Right cardiac atrium (tissue), 5 donors: ENCODE results near the gene WWOX. TPM values are rescaled to one million over a fixed set of nuclear protein-coding genes. Genes with fewer than 3 reads are reported as not detected.

Experiments
- ATAC-seq, 2 donors: fragments of 200-7000 bp; cut with Tn5 transposase; one replicate each; pipeline versions ENCODE4 v1.8.0 to v1.9.1; 2020; ENCODE audit warnings: moderate library complexity in 2 of 2, mild to moderate bottlenecking in 1 of 2
- DNase-seq, 3 donors: peaks; one replicate each; pipeline ENCODE4 v3.0.0-alpha.2; 2020
- H3K27ac ChIP-seq: one replicate; pipeline ENCODE4 v1.5.1; 2013; ENCODE audit warnings: mild to moderate bottlenecking, low read length, control low read depth, moderate library complexity
- H3K27me3 ChIP-seq: one replicate; pipeline ENCODE4 v1.6.1; 2013; ENCODE audit not compliant: control insufficient read depth, insufficient read depth
- H3K4me1 ChIP-seq: one replicate; pipeline ENCODE4 v1.6.1; 2013; ENCODE audit warnings: low read length; ENCODE audit not compliant: control insufficient read depth, insufficient read depth
- H3K4me3 ChIP-seq: one replicate; pipeline ENCODE4 v1.5.1; 2013; ENCODE audit warnings: low read length, control low read depth
- H3K9me3 ChIP-seq: one replicate; pipeline ENCODE4 v1.6.1; 2013; ENCODE audit warnings: low read length; ENCODE audit not compliant: control insufficient read depth
- WGBS: extraction: QIAGEN DNeasy Blood & Tissue Kit; methylation state at CpG from one replicate; pipeline ENCODE4 v1.1.7; 2013; 5-methylcytosine and 5-hydroxymethylcytosine counted together
- intact Hi-C, 4 donors: fragments of 100-400 bp; cut with DNase I; formaldehyde crosslinking; loops; one replicate each; pipeline versions ENCODE4 v1.11.0 to v1.14.0; 2022 to 2023
- polyA plus RNA-seq: library from polyadenylated mRNA; stranded (reverse); fragments of 200-250 nt; gene quantifications from one replicate; pipeline ENCODE4 v1.2.3, GENCODE V29; 2013
- total RNA-seq, 4 donors: library from RNA; stranded (reverse); fragmentation: NEBNext Ultra II Directional; extraction: Animal tissue kit (Norgen Biotek cat#: 25700); gene quantifications; one replicate each; pipeline ENCODE4 v1.2.1, GENCODE V29; 2021
- donor health status: healthy with polysubstance abuse.
- donor health status: DM: no; HTN: yes; CAD: no.
- donor health status: DM: no; HTN: no; CAD: no.
- donor health status: DM: no; HTN: yes; CAD: no; lungs with severe emphysema.
- donor health status: DM: yes; HTN: yes; CAD: no.

Gene WWOX
- total and polyA plus RNA-seq, 5 donors = 6.0 to 14.9 (median 13.1) TPM

- WGBS = 83% methylated on average over 11 of the region's 11 CpGs
- intact Hi-C loops = no loop called here
- DNase-seq (no peak), ATAC-seq (no peak)
- Histone ChIP-seq H3K27me3 (peaks cover 2% of the 10 kb centered on the region), H3K4me1 (no peaks in the 10 kb centered on the region), H3K27ac (no peak overlapping the region), H3K9me3 (no peaks in the 10 kb centered on the region), H3K4me3 (no peak overlapping the region)
These were observed 899.4 kb downstream of the WWOX start for GRCh38 chr16:78998879-78999278.

DNA sequence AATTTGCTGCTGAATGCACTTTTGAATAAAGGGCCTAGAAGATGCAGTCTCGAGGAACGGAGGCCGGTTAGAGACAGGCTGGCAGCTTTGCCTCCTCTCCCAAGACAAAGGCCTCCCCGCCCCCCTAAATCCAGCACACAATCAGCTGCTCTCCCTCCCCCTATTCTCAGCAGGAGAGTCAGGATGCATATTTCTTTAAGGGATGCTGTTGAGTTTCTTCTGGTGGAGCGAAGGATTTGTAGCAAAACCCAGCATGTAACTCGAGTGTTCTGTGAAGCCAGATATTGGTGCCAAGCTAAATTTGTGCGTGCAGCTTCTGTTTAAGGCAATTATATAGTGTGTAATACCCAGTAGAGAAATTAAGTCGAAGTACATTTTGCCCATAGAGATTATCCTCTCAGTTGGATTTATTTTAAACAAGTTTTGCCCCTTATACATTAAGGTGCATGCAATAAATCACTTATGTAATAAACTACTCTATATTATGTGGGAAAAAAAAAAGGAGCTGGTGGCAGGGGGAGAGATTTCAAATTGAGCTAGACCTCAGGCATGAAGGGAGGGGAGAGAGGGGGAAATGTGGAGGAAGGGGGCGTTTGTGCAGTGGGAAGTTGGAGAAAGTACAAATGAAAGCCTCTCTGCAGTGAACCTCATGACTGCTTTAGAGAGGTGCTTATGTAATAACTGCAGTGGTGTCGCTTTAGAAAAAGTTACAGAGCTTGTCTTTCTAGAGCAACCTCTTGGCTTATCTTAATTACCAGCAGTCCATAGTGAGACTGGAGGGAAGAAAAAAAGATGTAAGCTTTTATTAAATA is 901.9 kb downstream of the WWOX start:
- ATAC-seq = no peak
- Histone ChIP-seq H3K27ac (no peak overlapping the region), H3K9me3 (no peaks in the 10 kb centered on the region), H3K27me3 (peaks cover 2% of the 10 kb centered on the region), H3K4me1 (no peaks in the 10 kb centered on the region), H3K4me3 (no peak overlapping the region)
- intact Hi-C loops = no loop called here
- DNase-seq = no peak
- WGBS = 57% methylated on average over 10 of the region's 10 CpGs

- no peak for ATAC-seq
- Histone ChIP-seq H3K9me3 (no peaks in the 10 kb centered on the region), H3K27me3 (peaks cover 2% of the 10 kb centered on the region), H3K4me1 (no peaks in the 10 kb centered on the region), H3K4me3 (no peak overlapping the region), H3K27ac (no peak overlapping the region)
- intact Hi-C loops = no loop called here
- DNase-seq = no peak
- 94% methylated on average over 7 of the region's 7 CpGs for WGBS
These were observed 903.7 kb downstream of the WWOX start for GRCh38 chr16:79003026-79003609.

- DNase-seq (no peak), ATAC-seq (no peak)
- H3K9me3 ChIP-seq = no peaks in the 10 kb centered on the region
- intact Hi-C loops = no loop called here
- 91% methylated on average over 12 of the region's 12 CpGs for WGBS
- no peak overlapping the region for H3K27ac ChIP-seq
- H3K27me3 ChIP-seq = no peaks in the 10 kb centered on the region
- no peak overlapping the region for H3K4me3 ChIP-seq
- no peaks in the 10 kb centered on the region for H3K4me1 ChIP-seq
These were observed 904.9 kb downstream of the WWOX start for GRCh38 chr16:79004309-79004708.

DNA sequence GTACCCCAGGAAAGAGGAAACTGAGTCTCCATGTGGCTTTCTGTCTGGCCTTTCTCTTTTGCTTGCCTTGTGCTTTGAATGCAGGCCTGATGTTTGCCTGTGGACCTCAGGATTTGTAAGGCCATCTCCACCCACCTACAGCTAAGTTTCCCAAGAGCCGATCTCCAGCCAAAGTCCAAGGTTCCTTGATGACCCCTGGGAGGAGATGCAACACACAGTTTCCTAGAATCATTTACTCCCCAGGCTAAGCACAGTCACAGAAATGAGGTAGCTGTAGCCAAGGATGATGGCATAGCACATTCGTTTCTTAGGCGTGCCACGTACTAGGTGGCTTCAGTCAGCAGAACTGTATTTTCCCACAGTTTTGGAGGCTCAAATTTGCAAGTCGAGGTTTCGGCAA is 905.6 kb downstream of the WWOX start:
- WGBS = 95% methylated on average over 6 of the region's 6 CpGs
- no peaks in the 10 kb centered on the region for H3K27me3 ChIP-seq
- intact Hi-C loops = no loop called here
- H3K4me3 ChIP-seq = no peak overlapping the region
- H3K27ac ChIP-seq = no peak overlapping the region
- ATAC-seq (no peak), DNase-seq (no peak)
- no peaks in the 10 kb centered on the region for H3K9me3 ChIP-seq
- H3K4me1 ChIP-seq = no peaks in the 10 kb centered on the region

GRCh38 chr16:79006206-79006605 is 906.8 kb downstream of the WWOX start:
- ATAC-seq (no peak), DNase-seq (no peak)
- 97% methylated on average over 8 of the region's 8 CpGs for WGBS
- Histone ChIP-seq H3K4me3 (no peak overlapping the region), H3K4me1 (no peaks in the 10 kb centered on the region), H3K27me3 (no peaks in the 10 kb centered on the region), H3K27ac (no peak overlapping the region), H3K9me3 (no peaks in the 10 kb centered on the region)
- intact Hi-C loops = no loop called here

GRCh38 chr16:79006765-79007164 is 907.3 kb downstream of the WWOX start:
- Histone ChIP-seq H3K27ac (no peak overlapping the region), H3K4me1 (no peaks in the 10 kb centered on the region), H3K27me3 (no peaks in the 10 kb centered on the region), H3K9me3 (no peaks in the 10 kb centered on the region), H3K4me3 (no peak overlapping the region)
- no peak for DNase-seq
- intact Hi-C loops = no loop called here
- no peak for ATAC-seq
- 43% methylated on average over 5 of the region's 5 CpGs for WGBS

- H3K9me3 ChIP-seq = no peaks in the 10 kb centered on the region
- H3K27me3 ChIP-seq = no peaks in the 10 kb centered on the region
- H3K4me3 ChIP-seq = no peak overlapping the region
- WGBS = 86% methylated on average over 3 of the region's 3 CpGs
- no peak for DNase-seq
- no peak for ATAC-seq
- H3K27ac ChIP-seq = no peak overlapping the region
- intact Hi-C loops = no loop called here
- H3K4me1 ChIP-seq = no peaks in the 10 kb centered on the region
These were observed 908.2 kb downstream of the WWOX start for GRCh38 chr16:79007614-79008013.

GRCh38 chr16:79008036-79008868 is 908.8 kb downstream of the WWOX start:
- H3K27ac ChIP-seq = no peak overlapping the region
- intact Hi-C loops = no loop called here
- no peak overlapping the region for H3K4me3 ChIP-seq
- no peak for DNase-seq
- H3K9me3 ChIP-seq = no peaks in the 10 kb centered on the region
- 96% methylated on average over 9 of the region's 9 CpGs for WGBS
- H3K4me1 ChIP-seq = no peaks in the 10 kb centered on the region
- no peak for ATAC-seq
- H3K27me3 ChIP-seq = no peaks in the 10 kb centered on the region

- Histone ChIP-seq H3K9me3 (no peaks in the 10 kb centered on the region), H3K4me3 (no peak overlapping the region), H3K27ac (no peak overlapping the region), H3K27me3 (no peaks in the 10 kb centered on the region), H3K4me1 (no peaks in the 10 kb centered on the region)
- no peak for DNase-seq
- WGBS = 81% methylated on average over 7 of the region's 7 CpGs
- ATAC-seq = no peak
- intact Hi-C loops = no loop called here
These were observed 909.4 kb downstream of the WWOX start for GRCh38 chr16:79008869-79009179.

DNA sequence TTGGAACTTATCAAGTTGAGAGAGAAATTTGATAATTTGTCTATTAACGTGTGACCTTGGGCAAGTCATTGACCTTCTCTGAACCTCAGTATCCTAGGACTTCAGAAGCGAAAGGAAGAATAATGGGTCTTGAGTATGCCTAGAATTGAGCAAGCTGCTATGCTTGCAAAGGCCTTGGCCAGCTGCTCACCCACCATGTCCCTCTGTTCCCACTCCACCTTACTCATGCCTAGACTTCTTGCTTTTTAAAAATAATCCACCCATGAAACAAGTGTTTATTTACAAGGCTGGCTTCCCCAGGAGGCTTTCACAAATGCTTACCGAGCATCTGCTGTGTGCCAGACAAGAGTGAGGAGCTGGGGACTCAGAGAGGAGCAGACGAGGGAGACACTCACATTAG is 910.4 kb downstream of the WWOX start:
- no peak overlapping the region for H3K4me3 ChIP-seq
- 94% methylated on average over 4 of the region's 4 CpGs for WGBS
- intact Hi-C loops = no loop called here

More for the DNA sequence above, 910.4 kb downstream of the WWOX start:
- DNase-seq = no peak
- Histone ChIP-seq H3K27me3 (no peaks in the 10 kb centered on the region), H3K4me1 (no peaks in the 10 kb centered on the region), H3K27ac (no peak overlapping the region), H3K9me3 (no peaks in the 10 kb centered on the region)
- no peak for ATAC-seq
